H9 (cell line): ENCODE measurements around the gene ANKRD13B. TPM values are rescaled to one million over a fixed set of nuclear protein-coding genes. Genes with fewer than 3 reads are reported as not detected.

ENCODE experiments used
- DNase-seq: peaks from one replicate; pipeline ENCODE4 v3.0.0-alpha.2; 2017
- H2AFZ ChIP-seq: one replicate; pipeline ENCODE4 v1.6.1; 2013; ENCODE audit warnings: mild to moderate bottlenecking, low read length, control low read depth, moderate library complexity
- H2AK5ac ChIP-seq: 2 replicates; pipeline ENCODE4 v1.6.1; 2013; ENCODE audit warnings: low read length, control low read depth, mixed read lengths; ENCODE audit not compliant: insufficient read length
- H2BK120ac ChIP-seq: one replicate; pipeline ENCODE4 v1.6.1; 2013; ENCODE audit warnings: low read depth, mild to moderate bottlenecking, low read length, control low read depth, inconsistent platforms; ENCODE audit not compliant: poor library complexity, severe bottlenecking
- H2BK12ac ChIP-seq: 2 replicates; pipeline ENCODE4 v1.6.1; 2013; ENCODE audit warnings: low read length, control low read depth, mixed read lengths, low read depth; ENCODE audit not compliant: insufficient read length
- H2BK15ac ChIP-seq: 2 replicates; pipeline ENCODE4 v1.6.1; 2013; ENCODE audit warnings: low read depth, low read length, control low read depth
- H2BK20ac ChIP-seq: one replicate; pipeline ENCODE4 v1.6.1; 2013; ENCODE audit warnings: low read depth, mild to moderate bottlenecking, low read length, control low read depth, inconsistent platforms; ENCODE audit not compliant: poor library complexity, severe bottlenecking
- H2BK5ac ChIP-seq: 2 replicates; pipeline ENCODE4 v1.6.1; 2013; ENCODE audit warnings: low read length, control low read depth, mixed read lengths; ENCODE audit not compliant: insufficient read length
- H3K14ac ChIP-seq: 2 replicates; pipeline ENCODE4 v1.6.1; 2013; ENCODE audit warnings: low read length, control low read depth; ENCODE audit not compliant: insufficient read depth
- H3K18ac ChIP-seq: 2 replicates; pipeline ENCODE4 v1.6.1; 2013; ENCODE audit warnings: low read depth, mild to moderate bottlenecking, mixed read lengths, low read length, control low read depth; ENCODE audit not compliant: insufficient read length
- H3K23ac ChIP-seq: 2 replicates; pipeline ENCODE4 v1.6.1; 2013; ENCODE audit warnings: low read length, control low read depth, mixed read lengths, low read depth; ENCODE audit not compliant: insufficient read length
- H3K23me2 ChIP-seq: 2 replicates; pipeline ENCODE4 v1.6.1; 2013; ENCODE audit warnings: low read depth, mild to moderate bottlenecking, mixed read lengths, low read length, control low read depth; ENCODE audit not compliant: insufficient read length, poor library complexity, severe bottlenecking
- H3K27ac ChIP-seq: 2 replicates; pipeline ENCODE4 v1.5.1; 2013; ENCODE audit warnings: low read length, control low read depth, mixed read lengths, low read depth; ENCODE audit not compliant: insufficient read length
- H3K27me3 ChIP-seq: 2 replicates; pipeline ENCODE4 v1.6.1; 2013; ENCODE audit warnings: low read length, control low read depth, inconsistent platforms; ENCODE audit not compliant: insufficient read depth
- H3K4ac ChIP-seq: 2 replicates; pipeline ENCODE4 v1.6.1; 2013; ENCODE audit warnings: low read depth, mild to moderate bottlenecking, control low read depth, inconsistent platforms, low read length, moderate library complexity
- H3K4me1 ChIP-seq: 2 replicates; pipeline ENCODE4 v1.6.1; 2013; ENCODE audit warnings: low read length, control low read depth, inconsistent platforms; ENCODE audit not compliant: insufficient read depth
- H3K4me2 ChIP-seq: 2 replicates; pipeline ENCODE4 v1.6.1; 2013; ENCODE audit warnings: low read length, control low read depth, mixed read lengths; ENCODE audit not compliant: insufficient read length, insufficient read depth
- H3K56ac ChIP-seq: 2 replicates; pipeline ENCODE4 v1.6.1; 2013; ENCODE audit warnings: low read depth, mild to moderate bottlenecking, mixed read lengths, low read length, control low read depth; ENCODE audit not compliant: insufficient read length
- H3K79me1 ChIP-seq: 2 replicates; pipeline ENCODE4 v1.6.1; 2013; ENCODE audit warnings: low read depth, mild to moderate bottlenecking, moderate library complexity, low read length, control low read depth, inconsistent platforms; ENCODE audit not compliant: insufficient read depth, poor library complexity, severe bottlenecking
- H3K79me2 ChIP-seq: 2 replicates; pipeline ENCODE4 v1.6.1; 2013; ENCODE audit warnings: low read length, control low read depth, inconsistent platforms; ENCODE audit not compliant: insufficient read depth
- H3K9ac ChIP-seq: 2 replicates; pipeline ENCODE4 v1.6.1; 2013; ENCODE audit warnings: low read length, control low read depth, mixed read lengths; ENCODE audit not compliant: insufficient read length; ENCODE audit errors: extremely low read depth
- H3K9me3 ChIP-seq: one replicate; pipeline ENCODE4 v1.6.1; 2013; ENCODE audit warnings: low read depth, low read length, inconsistent platforms; ENCODE audit not compliant: control insufficient read depth
- H3T11ph ChIP-seq: one replicate; pipeline ENCODE4 v1.6.1; 2013; ENCODE audit warnings: mild to moderate bottlenecking, low read length, control low read depth, inconsistent platforms
- H4K20me1 ChIP-seq: one replicate; pipeline ENCODE4 v1.6.1; 2013; ENCODE audit not compliant: control insufficient read depth, insufficient read length, insufficient read depth
- H4K5ac ChIP-seq: 2 replicates; pipeline ENCODE4 v1.6.1; 2013; ENCODE audit warnings: low read depth, mild to moderate bottlenecking, mixed read lengths, low read length, control low read depth; ENCODE audit not compliant: insufficient read length
- H4K8ac ChIP-seq: replicated peaks from 2 replicates; pipeline ENCODE4 v1.6.1; 2013; ENCODE audit warnings: low read length, control low read depth, mixed read lengths, low read depth; ENCODE audit not compliant: insufficient read length
- H4K91ac ChIP-seq: 2 replicates; pipeline ENCODE4 v1.6.1; 2013; ENCODE audit warnings: low read depth, mild to moderate bottlenecking, moderate library complexity, mixed read lengths, low read length, control low read depth; ENCODE audit not compliant: insufficient read length
- H3K27ac Mint-ChIP-seq, 3 experiments: 2 replicates in 2 of 3; 3 replicates in 1 of 3; pipeline ENCODE4 v1.8.0; 2020 to 2021; ENCODE audit warnings: mixed read lengths in 3 of 3, mild to moderate bottlenecking in 1 of 3, moderate library complexity in 1 of 3
- H3K27me3 Mint-ChIP-seq: 2 replicates; pipeline ENCODE4 v1.8.0; 2021; ENCODE audit warnings: low read depth, mild to moderate bottlenecking, moderate library complexity, mixed read lengths
- H3K36me3 Mint-ChIP-seq, 3 experiments: 2 replicates in 2 of 3; 3 replicates in 1 of 3; pipeline ENCODE4 v1.8.0; 2020 to 2021; ENCODE audit warnings: low read depth in 3 of 3, mixed read lengths in 3 of 3; ENCODE audit not compliant: insufficient read depth in 1 of 3
- H3K4me1 Mint-ChIP-seq, 2 experiments: 2 replicates each; pipeline ENCODE4 v1.8.0; 2020; ENCODE audit warnings: mixed read lengths in 2 of 2
- H3K4me3 Mint-ChIP-seq, 2 experiments: 2 replicates in 1 of 2; 3 replicates in 1 of 2; pipeline ENCODE4 v1.8.0; 2020 to 2021; ENCODE audit warnings: mild to moderate bottlenecking in 2 of 2, mixed read lengths in 2 of 2, moderate library complexity in 1 of 2
- H3K9me3 Mint-ChIP-seq, 2 experiments: 2 replicates in 1 of 2; 3 replicates in 1 of 2; pipeline ENCODE4 v1.8.0; 2020; ENCODE audit warnings: mild to moderate bottlenecking in 2 of 2, mixed read lengths in 2 of 2, moderate library complexity in 1 of 2
- WGBS: extraction: QIAGEN DNeasy Blood & Tissue Kit; methylation state at CpG from one replicate; pipeline ENCODE4 v1.1.7; 2013; ENCODE audit warnings: missing lambda C conversion rate, low lambda C conversion rate, mixed read lengths; ENCODE audit not compliant: insufficient read length; ENCODE audit errors: extremely low coverage; 5-methylcytosine and 5-hydroxymethylcytosine counted together
- total RNA-seq: library from RNA; stranded (reverse); gene quantifications from 2 replicates; pipeline ENCODE4 v1.2.1, GENCODE V29; 2021
- TF ChIP-seq, protein P1 (sequence below): fragments of 200-600 bp; sonication (generic); conservative IDR thresholded peaks from 3 replicates; pipeline ENCODE4 v1.8.0; 2021; ENCODE audit warnings: antibody characterized with exemption, mild to moderate bottlenecking

ANKRD13B gene
- total RNA-seq, 1 experiment from 2014 or later, result 24.2 TPM

GRCh38 chr17:29655323-29655722, 62.4 kb downstream of the ANKRD13B start:
- no peak overlapping the region for H3K27ac Mint-ChIP-seq
- H3K27me3 Mint-ChIP-seq, result no peaks in the 10 kb centered on the region
- H2BK5ac ChIP-seq, result no peak overlapping the region
- no peak overlapping the region for H3K4ac ChIP-seq
- no peaks in the 10 kb centered on the region for H4K20me1 ChIP-seq
- no peak overlapping the region for H4K91ac ChIP-seq
- TF ChIP-seq, protein P1, sequence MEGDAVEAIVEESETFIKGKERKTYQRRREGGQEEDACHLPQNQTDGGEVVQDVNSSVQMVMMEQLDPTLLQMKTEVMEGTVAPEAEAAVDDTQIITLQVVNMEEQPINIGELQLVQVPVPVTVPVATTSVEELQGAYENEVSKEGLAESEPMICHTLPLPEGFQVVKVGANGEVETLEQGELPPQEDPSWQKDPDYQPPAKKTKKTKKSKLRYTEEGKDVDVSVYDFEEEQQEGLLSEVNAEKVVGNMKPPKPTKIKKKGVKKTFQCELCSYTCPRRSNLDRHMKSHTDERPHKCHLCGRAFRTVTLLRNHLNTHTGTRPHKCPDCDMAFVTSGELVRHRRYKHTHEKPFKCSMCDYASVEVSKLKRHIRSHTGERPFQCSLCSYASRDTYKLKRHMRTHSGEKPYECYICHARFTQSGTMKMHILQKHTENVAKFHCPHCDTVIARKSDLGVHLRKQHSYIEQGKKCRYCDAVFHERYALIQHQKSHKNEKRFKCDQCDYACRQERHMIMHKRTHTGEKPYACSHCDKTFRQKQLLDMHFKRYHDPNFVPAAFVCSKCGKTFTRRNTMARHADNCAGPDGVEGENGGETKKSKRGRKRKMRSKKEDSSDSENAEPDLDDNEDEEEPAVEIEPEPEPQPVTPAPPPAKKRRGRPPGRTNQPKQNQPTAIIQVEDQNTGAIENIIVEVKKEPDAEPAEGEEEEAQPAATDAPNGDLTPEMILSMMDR, result no peak
- no peak overlapping the region for H3K4me3 Mint-ChIP-seq
- no peak overlapping the region for H2BK15ac ChIP-seq
- H3K23ac ChIP-seq, result no peak overlapping the region
- H3K9me3 Mint-ChIP-seq, result no peaks in the 10 kb centered on the region
- no CpG with 5 or more reads among the region's 6 CpGs for WGBS
- H3T11ph ChIP-seq, result no peak overlapping the region
- no peak overlapping the region for H3K14ac ChIP-seq
- no peak overlapping the region for H2AK5ac ChIP-seq
- H3K56ac ChIP-seq, result no peak overlapping the region
- no peaks in the 10 kb centered on the region for H3K9me3 ChIP-seq
- no peak overlapping the region for H2BK12ac ChIP-seq
- DNase-seq, result no peak
- no peak overlapping the region for H3K4me2 ChIP-seq
- H3K9ac ChIP-seq, result no peak overlapping the region
- H4K5ac ChIP-seq, result no peak overlapping the region
- no peak overlapping the region for H2BK120ac ChIP-seq
- no peak overlapping the region for H2AFZ ChIP-seq
- H3K4me1 Mint-ChIP-seq, result no peaks in the 10 kb centered on the region
- H3K79me2 ChIP-seq, result no peaks in the 10 kb centered on the region
- H3K4me1 ChIP-seq, result no peaks in the 10 kb centered on the region
- no peak overlapping the region for H3K18ac ChIP-seq
- H3K79me1 ChIP-seq, result no peaks in the 10 kb centered on the region
- H2BK20ac ChIP-seq, result no peak overlapping the region
- H3K23me2 ChIP-seq, result no peaks in the 10 kb centered on the region
- no peaks in the 10 kb centered on the region for H3K27me3 ChIP-seq
- H3K36me3 Mint-ChIP-seq, result peaks cover 0 to 1% (median under 1%) of the 10 kb centered on the region in 3 experiments; a peak in 2 of 7 replicates
- H3K27ac ChIP-seq, result no peak overlapping the region
- H4K8ac ChIP-seq, result no peak overlapping the region
